Measurements from ENCODE around the gene ADAMTS10. TPM values are rescaled to one million over a fixed set of nuclear protein-coding genes. Genes with fewer than 3 reads are reported as not detected.

The ADAMTS10 gene
- total and polyA plus RNA-seq, 2 donors (not counting 3 experiments of a cell fraction or from before 2014, with no cell fraction given), result 15.8 to 17.4 TPM

DNA sequence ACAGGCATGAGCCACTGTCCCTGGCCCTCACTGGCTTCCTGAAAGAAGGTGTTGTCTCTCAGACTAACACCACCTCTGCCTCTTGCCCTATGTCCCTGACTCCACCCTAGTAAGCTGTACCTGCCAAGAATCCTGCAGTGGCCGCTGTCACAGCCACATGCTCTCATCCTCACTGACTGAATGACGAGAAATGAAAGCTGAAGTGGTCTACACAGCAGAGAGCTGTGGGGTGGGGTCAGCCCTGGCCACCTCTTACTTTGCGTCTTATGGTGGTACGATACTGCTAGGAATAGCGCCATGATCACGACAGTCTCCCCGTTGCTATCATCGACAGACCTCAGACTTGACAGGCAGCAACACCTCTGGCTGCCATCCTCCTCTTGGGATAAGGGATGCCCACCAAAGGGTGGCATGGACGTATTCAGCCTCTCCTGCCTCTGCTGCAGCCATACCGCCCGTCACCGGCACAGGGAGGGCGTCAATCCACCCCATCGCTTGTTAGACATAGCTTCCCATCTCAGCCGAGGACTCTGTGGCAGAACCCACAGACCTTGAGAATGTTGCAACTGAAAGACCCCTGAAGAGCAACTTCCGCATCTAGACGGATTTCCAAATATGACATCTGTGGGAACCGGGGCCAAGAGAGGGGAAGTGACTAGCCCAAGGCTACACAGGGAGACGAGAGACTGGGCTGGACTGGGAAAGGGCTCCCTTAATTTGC lies 34.1 kb downstream of the ADAMTS10 start:
- no peaks in the 10 kb centered on the region for H3K79me2 ChIP-seq (ENCODE audit: control insufficient read depth, insufficient read depth, low read length)
- intact Hi-C loops (cut with micrococcal nuclease), result no loop called here
- no peak overlapping the region for H3K4me3 ChIP-seq (replicated peaks in 1 of 3; ENCODE audit: insufficient read depth in 1 of 3, low read depth in 1 of 3, low read length in 3 of 3)
- no peak overlapping the region for H3K27ac ChIP-seq (ENCODE audit: insufficient read depth, low read depth, low read length)
- dilution Hi-C loops (cut with MboI; ENCODE audit: extremely low pct_ligation_motif_present, low sequenced_read_pairs), result no loop called here
- CTCF ChIA-PET, result interaction anchor here (0.9 kb wide), 1 partner anchor 10 kb away, joined by 3 read pairs; no protein-coding TSS in a partner anchor
- no peaks in the 10 kb centered on the region for H3K4me1 ChIP-seq (ENCODE audit: control insufficient read depth, extremely low read depth, insufficient read depth, low read length)
- no peak for FAIRE-seq
- no peaks in the 10 kb centered on the region for H3K9me3 ChIP-seq (replicated peaks; ENCODE audit: control insufficient read depth, insufficient read depth, low read length)
- no peak overlapping the region for H3K4me2 ChIP-seq (ENCODE audit: insufficient read depth, low read length)
- H2AFZ ChIP-seq (ENCODE audit: low read depth, low read length), result no peak overlapping the region
- H4K20me1 ChIP-seq (replicated peaks; ENCODE audit: control insufficient read depth, extremely low read depth, insufficient read depth, low read length), result no peaks in the 10 kb centered on the region
- POLR2A ChIA-PET, result no interaction called here
- no peak for DNase-seq (ENCODE audit: low read depth, low spot score)
- BruUV-seq (replicated peaks), result no TSS peak
- no peaks in the 10 kb centered on the region for H3K9me1 ChIP-seq (replicated peaks; ENCODE audit: control insufficient read depth, extremely low read depth, insufficient read depth, low read length)
- H3K9ac ChIP-seq (replicated peaks; ENCODE audit: extremely low read depth, insufficient read depth, low read length), result no peak overlapping the region
- TF ChIP-seq, protein P1, sequence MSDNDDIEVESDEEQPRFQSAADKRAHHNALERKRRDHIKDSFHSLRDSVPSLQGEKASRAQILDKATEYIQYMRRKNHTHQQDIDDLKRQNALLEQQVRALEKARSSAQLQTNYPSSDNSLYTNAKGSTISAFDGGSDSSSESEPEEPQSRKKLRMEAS (IDR thresholded peaks at IDR 0.05; ENCODE audit: insufficient read depth, insufficient read length), result no peak
- TF ChIP-seq FOS (IDR thresholded peaks at IDR 0.05; ENCODE audit: borderline replicate concordance, insufficient read depth, low read length), result no peak
- TF ChIP-seq JUN (IDR thresholded peaks at IDR 0.05; ENCODE audit: borderline replicate concordance, insufficient read depth, insufficient read length, low read depth), result no peak
- TF ChIP-seq EZH2 (IDR thresholded peaks at IDR 0.05; ENCODE audit: borderline replicate concordance, low read depth, low read length, severe bottlenecking), result no peak
- no peak for TF ChIP-seq POLR2AphosphoS5 (IDR thresholded peaks at IDR 0.05; ENCODE audit: insufficient read depth, low read depth, low read length)
- no peak for TF ChIP-seq POLR2A (IDR thresholded peaks at IDR 0.05; ENCODE audit: low read depth, low read length)
- TF ChIP-seq, protein P2, sequence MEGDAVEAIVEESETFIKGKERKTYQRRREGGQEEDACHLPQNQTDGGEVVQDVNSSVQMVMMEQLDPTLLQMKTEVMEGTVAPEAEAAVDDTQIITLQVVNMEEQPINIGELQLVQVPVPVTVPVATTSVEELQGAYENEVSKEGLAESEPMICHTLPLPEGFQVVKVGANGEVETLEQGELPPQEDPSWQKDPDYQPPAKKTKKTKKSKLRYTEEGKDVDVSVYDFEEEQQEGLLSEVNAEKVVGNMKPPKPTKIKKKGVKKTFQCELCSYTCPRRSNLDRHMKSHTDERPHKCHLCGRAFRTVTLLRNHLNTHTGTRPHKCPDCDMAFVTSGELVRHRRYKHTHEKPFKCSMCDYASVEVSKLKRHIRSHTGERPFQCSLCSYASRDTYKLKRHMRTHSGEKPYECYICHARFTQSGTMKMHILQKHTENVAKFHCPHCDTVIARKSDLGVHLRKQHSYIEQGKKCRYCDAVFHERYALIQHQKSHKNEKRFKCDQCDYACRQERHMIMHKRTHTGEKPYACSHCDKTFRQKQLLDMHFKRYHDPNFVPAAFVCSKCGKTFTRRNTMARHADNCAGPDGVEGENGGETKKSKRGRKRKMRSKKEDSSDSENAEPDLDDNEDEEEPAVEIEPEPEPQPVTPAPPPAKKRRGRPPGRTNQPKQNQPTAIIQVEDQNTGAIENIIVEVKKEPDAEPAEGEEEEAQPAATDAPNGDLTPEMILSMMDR (IDR thresholded peaks at IDR 0.05; ENCODE audit: extremely low read depth in 1 of 2, insufficient read depth in 1 of 2, low read depth in 1 of 2, low read length in 2 of 2), result no peak
- TF ChIP-seq MYC (IDR thresholded peaks at IDR 0.05; ENCODE audit: low read depth, low read length), result no peak
- no peak for TF ChIP-seq GATA2 (IDR thresholded peaks at IDR 0.05; ENCODE audit: insufficient read depth, insufficient read length, low read depth, low read length)
- H3K27me3 ChIP-seq (ENCODE audit: control insufficient read depth in 2 of 2, insufficient read depth in 2 of 2, low read length in 2 of 2), result peaks cover 0 to 4% of the 10 kb centered on the region in 2 experiments
- no peaks in the 10 kb centered on the region for H3K36me3 ChIP-seq (ENCODE audit: control insufficient read depth in 2 of 2, extremely low read depth in 1 of 2, insufficient read depth in 2 of 2, low read length in 2 of 2)

Measured in endothelial cell of umbilical vein (primary cell).